Skeletal muscle cell (primary cell): Measurements from ENCODE around the gene PALD1.
"Not testable (repeated sequence)": the region's sequence is repeated elsewhere in the genome, so short reads cannot be mapped to it uniquely, and the experiment has no call there.

Experiments used
- DNase-seq: peaks from one replicate; pipeline ENCODE4 v3.0.0-alpha.2; 2010; ENCODE audit warnings: low read depth
- H3K4me3 ChIP-seq: 2 replicates; pipeline ENCODE4 v1.5.1; 2011; ENCODE audit warnings: low read depth, mild to moderate bottlenecking, control low read depth, low read length, moderate library complexity

PALD1 gene

DNA sequence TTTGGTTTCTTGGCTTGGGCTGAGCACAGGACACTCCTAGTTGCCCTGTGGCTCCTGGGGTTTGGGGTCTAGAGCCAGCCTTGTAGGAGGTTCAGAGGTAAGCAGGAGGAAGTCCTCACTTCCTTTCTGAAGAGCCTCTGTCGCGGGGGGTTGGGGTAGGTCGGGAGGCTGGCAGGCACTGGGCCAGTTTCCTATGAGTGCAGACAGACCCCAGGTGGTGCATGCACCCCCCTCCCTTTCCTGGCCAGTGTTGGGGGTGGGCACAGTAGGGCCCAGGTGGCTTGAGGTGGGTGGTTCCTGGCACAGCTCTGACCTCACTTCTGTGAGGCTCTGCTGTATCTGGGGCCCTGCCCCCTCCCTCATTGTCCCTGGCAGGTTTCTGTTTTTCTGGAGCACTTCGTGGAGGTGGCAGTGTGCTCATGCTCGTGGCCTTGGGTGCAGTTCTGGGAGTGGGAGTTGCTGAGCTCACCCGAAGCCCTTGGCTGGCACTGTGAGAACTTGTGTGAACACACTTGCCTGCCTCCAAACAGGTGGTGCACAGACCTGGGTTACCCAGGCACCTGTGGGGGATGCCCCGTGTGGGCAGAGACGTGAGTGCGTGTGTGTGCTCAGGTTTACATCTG is 1.8 kb downstream of the PALD1 start:
- no peak overlapping the region for H3K4me3 ChIP-seq

DNA sequence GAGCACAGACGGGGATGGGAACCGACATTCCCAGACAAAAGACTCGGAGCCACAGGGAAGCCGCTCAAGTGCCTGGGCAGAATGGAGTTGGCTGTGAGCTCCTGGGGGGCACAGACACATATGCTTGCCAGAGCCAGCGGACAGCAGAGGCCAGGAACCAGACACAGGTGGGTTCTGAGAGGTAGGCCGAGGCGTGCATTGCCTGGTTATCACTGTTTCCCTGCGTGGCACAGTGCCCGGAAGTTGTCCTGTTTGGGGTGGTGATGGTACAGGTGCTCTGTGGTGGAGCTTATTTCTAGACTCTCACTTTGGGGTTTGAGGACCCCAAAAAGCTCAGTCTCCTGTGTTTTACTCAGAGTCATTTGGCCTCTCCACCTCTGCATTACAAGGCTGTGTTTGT is 2.5 kb downstream of the PALD1 start:
- no peak overlapping the region for H3K4me3 ChIP-seq
- DNase-seq, result no peak

More for the DNA sequence above, 1.8 kb downstream of the PALD1 start:
- DNase-seq, result no peak

GRCh38 chr10:70481831-70482530 is 3.4 kb downstream of the PALD1 start:
- DNase-seq, result no peak
- H3K4me3 ChIP-seq, result no peak overlapping the region

DNA sequence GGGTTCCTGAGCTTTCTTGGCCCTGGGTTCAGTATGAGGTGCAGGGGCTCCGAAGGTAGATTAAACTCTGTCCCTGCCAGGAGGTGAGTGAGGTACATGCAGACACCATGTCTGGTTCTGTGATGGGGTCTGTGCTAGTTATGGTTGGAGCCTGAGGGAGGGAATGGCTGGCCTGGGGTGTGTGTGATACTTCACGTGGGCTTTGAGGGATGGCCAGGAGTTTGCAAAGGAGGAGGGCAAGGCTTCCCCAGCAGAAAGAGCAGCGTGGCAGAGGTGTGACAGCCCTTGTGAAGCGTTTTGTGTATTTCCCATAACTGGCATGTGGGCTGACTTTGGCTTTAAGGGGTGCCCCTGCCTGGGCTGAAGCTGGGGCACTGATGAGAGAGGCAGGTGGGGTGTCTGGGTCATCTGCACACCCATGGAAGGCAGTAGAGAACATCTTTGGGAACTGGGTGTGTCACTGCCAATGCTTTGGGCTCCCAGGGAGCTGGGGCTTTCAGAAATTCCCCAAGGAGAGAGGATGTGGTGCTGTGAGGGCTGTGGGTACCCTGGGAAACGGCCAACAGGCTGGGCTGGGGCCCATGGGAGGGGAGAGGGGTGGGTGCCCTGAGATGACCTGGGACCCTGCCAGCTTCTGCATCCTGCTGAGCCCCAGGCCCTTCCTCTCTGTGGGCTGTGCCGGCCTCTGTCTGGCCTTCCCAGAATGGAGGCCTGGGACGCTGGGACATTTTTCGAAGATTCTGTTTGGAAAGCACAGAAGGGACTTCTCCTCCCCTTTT is 4.6 kb downstream of the PALD1 start:
- H3K4me3 ChIP-seq, result no peak overlapping the region
- no peak for DNase-seq

- not testable (repeated sequence) for DNase-seq, H3K4me3 ChIP-seq
Observed at GRCh38 chr10:70483872-70484271, 5.3 kb downstream of the PALD1 start.

- no peak for DNase-seq
- H3K4me3 ChIP-seq, result no peak overlapping the region
Observed at GRCh38 chr10:70487824-70488223, 9.3 kb downstream of the PALD1 start.

GRCh38 chr10:70490142-70490541 is 11.6 kb downstream of the PALD1 start:
- no peak overlapping the region for H3K4me3 ChIP-seq
- no peak for DNase-seq

DNA sequence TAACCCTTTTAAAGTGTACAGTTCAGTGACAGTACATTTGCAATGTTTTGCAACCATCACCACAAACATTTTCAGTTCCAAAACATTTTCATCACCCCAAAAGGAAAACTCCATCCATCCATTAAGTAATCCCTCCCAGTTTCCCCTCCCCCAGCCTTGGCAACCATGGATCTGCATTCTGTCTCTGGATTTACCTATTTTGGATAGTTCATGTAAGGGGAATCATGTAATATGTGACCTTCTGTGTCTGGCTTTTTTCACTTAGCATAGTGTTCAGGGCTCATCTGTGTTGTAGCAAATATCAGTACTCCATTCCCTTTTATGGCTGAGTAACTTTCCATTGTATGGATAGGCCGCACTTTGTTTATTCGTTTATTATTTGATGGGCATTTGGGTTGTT is 13.0 kb downstream of the PALD1 start:
- DNase-seq, result no peak

DNA sequence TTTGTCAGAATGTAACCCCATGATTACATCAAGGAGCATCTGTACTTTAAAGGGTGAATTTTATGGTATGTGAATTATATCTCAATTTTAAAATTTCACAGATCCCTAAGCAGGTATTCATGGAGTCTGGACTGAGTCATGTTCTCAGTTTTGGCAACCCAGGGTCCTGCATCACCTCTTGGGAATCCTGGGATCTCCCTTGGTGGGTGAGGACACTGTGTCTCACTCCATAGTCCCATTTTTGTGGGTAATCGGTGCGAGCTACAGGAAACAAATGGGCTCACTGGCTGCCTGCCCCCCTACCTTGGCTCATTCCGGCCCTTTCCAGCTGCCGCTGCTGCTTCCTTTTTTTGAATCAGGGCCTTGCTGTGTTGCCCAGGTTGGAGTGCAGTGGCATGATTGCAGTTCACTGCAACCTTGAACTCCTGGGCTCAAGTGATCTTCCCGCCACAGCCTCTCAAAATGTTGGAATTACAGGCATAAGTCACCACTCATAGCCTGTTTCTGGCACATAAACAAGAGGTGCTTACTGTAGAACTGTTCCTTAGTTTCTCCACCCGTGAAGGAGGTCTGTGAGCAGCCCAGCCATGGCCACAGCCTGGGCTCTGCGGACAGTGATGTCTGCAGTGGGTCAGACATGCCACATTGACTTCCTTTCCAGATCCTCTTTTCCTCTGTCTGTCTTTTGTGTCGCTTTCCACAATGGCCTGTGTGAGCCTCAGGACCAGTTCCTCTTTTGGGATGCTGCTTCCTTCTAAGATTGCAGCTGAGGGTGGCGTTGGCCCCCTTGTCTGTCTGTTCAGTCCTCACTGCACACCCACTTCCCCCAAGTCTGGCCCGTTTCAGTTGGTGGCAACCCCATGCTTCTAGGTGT is 14.5 kb downstream of the PALD1 start:
- no peak for DNase-seq
- H3K4me3 ChIP-seq, result no peak overlapping the region

More for the DNA sequence above, 13.0 kb downstream of the PALD1 start:
- H3K4me3 ChIP-seq, result no peak overlapping the region

- H3K4me3 ChIP-seq, result no peak overlapping the region
- no peak for DNase-seq
Observed at GRCh38 chr10:70493660-70494234, 15.2 kb downstream of the PALD1 start.

- no peak overlapping the region for H3K4me3 ChIP-seq
- DNase-seq, result no peak
Observed at GRCh38 chr10:70494536-70494935, 16.0 kb downstream of the PALD1 start.

GRCh38 chr10:70494966-70495365 is 16.4 kb downstream of the PALD1 start:
- no peak for DNase-seq

GRCh38 chr10:70495691-70496261 is 17.2 kb downstream of the PALD1 start:
- no peak overlapping the region for H3K4me3 ChIP-seq
- DNase-seq, result no peak

More at GRCh38 chr10:70494966-70495365, 16.4 kb downstream of the PALD1 start:
- no peak overlapping the region for H3K4me3 ChIP-seq

GRCh38 chr10:70496341-70497119 is 18.0 kb downstream of the PALD1 start:
- no peak overlapping the region for H3K4me3 ChIP-seq
- DNase-seq, result no peak

DNA sequence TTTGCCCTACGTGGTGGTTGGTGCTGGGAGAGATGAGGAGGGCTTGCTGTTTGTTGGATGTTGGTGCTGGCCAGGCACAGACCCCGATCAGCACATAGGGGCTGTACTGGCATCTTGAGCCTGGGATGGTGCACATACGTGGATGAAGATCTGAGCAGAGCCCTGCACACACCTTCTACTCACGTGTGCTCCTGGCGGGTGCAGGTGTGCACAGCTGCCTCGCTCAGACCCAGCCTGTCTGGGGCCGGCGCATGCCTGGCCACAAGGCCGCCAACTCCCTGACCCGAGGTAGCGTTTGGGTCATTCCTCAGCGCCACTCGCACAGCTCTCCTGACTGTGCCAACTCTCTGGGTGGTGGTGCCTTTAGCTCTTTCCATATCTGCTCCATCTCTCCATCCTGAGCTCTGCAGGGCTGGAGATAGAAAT is 18.6 kb downstream of the PALD1 start:
- DNase-seq, result no peak
- no peak overlapping the region for H3K4me3 ChIP-seq

DNA sequence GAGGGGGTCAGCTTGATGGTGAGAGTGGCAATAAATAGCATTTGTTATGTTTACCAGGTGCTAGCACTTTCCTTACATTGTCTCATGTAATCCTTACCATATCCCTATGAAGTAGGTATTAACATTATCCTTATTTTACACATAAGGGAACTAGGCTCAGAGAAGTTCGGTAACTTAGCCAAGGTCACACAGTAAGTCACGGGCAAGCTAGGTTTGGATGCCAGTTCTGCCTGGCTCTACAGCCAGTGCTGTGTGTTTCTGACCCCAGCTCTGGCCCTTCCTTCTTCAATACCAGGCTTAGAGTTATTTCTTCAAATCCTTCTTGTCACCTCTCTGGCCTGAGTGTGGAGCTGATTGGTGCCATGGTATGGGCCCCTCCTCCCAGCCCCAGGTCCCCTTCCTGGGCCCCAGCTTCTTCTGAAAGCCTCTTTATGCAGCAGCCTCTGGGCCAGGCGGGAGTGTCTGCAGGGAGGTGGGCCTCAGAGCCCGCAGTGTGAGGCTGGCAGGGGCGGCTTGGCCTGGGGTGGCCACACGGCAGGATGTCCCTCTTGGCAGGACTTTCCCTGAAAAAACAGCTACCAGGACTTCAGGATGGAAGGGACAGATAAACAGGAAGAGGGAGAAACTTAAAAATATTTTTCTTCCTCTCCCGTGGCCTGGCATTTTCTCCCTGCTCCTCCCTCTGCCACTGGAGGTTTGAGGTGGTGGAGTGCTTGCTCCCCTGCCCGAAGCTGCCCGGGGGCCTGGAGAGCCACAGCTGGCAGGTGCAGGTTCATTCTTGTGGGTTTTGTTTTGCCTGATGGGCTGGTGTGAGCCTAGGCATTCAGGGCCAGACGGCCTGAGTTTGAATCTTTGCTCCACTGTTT is 20.6 kb downstream of the PALD1 start:
- no peak for DNase-seq
- no peak overlapping the region for H3K4me3 ChIP-seq

GRCh38 chr10:70499836-70500167 is 21.2 kb downstream of the PALD1 start:
- no peak for DNase-seq
- no peak overlapping the region for H3K4me3 ChIP-seq
